GM12872 (cell line): Measurements from ENCODE around the gene TOP1.

Experiments used
- CTCF ChIP-seq: IDR thresholded peaks from 3 replicates; pipeline ENCODE4 v1.5.1; 2011; ENCODE audit warnings: low read depth, mild to moderate bottlenecking, low read length, moderate library complexity; ENCODE audit not compliant: insufficient read depth

TOP1 gene

GRCh38 chr20:41040855-41041254 lies 12.2 kb downstream of the TOP1 start:
- no peak for TF ChIP-seq CTCF

- TF ChIP-seq CTCF = no peak
Observed at GRCh38 chr20:41041693-41042092, 13.1 kb downstream of the TOP1 start.

- no peak for TF ChIP-seq CTCF
Observed at GRCh38 chr20:41044409-41045062, 15.9 kb downstream of the TOP1 start.

GRCh38 chr20:41045671-41046070 lies 17.0 kb downstream of the TOP1 start:
- TF ChIP-seq CTCF = no peak

GRCh38 chr20:41046716-41047115 lies 18.1 kb downstream of the TOP1 start:
- TF ChIP-seq CTCF = no peak

- no peak for TF ChIP-seq CTCF
Observed at GRCh38 chr20:41047279-41047974, 18.8 kb downstream of the TOP1 start.

GRCh38 chr20:41047975-41048305 lies 19.3 kb downstream of the TOP1 start:
- no peak for TF ChIP-seq CTCF
